SH-SY5Y (cell line): Measurements from ENCODE around the gene PFDN1.

Experiments used
- GATA2 ChIP-seq: IDR thresholded peaks from 2 replicates; pipeline ENCODE4 v1.6.1; 2011; ENCODE audit warnings: mild to moderate bottlenecking, low read depth, low read length
- GATA3 ChIP-seq: IDR thresholded peaks from 2 replicates; pipeline ENCODE4 v1.6.1; 2011; ENCODE audit warnings: low read depth, mild to moderate bottlenecking, low read length, moderate library complexity

DNA sequence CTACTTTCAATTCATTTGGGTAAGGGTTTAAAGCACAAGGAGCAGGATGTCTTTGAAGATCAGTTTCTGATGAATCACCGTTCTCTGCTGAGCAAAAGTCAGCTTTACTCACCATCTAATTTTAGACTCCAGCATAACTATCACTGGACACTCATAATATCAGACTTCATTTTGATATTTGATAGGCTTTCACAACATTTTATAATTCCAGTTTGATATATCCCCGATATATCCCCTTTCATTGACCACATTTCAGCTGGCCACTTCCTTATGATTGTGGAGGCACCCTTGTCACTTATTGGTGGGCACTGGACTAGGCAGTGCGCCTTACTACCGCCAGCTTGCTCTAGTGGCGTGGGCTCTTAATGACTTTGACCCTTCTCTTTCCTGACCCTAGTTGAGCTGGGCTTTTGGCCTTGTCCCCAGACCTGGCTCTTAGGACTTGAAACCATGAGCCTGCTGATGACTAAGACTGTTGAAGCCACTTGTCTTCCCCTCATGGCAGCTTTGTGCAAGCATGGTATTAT lies 81.1 kb downstream of the PFDN1 start:
- TF ChIP-seq GATA2 (no peak), GATA3 (no peak)
